Activated CD4-positive, alpha-beta T cell treated with anti-CD3 and anti-CD28 coated beads, Interleukin-2, amount 10 ng/mL, durations not matched to agents 24 days and 14 days (primary cell): Measurements from ENCODE around the gene ATG5. TPM values are rescaled to one million over a fixed set of nuclear protein-coding genes. Genes with fewer than 3 reads are reported as not detected.
"Not testable (repeated sequence)": the region's sequence is repeated elsewhere in the genome, so short reads cannot be mapped to it uniquely, and the experiment has no call there.

Experiments
- DNase-seq: peaks from one replicate; pipeline ENCODE4 v3.0.0; 2022
- H3K27ac Mint-ChIP-seq: one replicate; pipeline ENCODE4 v1.8.0; 2022; ENCODE audit warnings: mild to moderate bottlenecking, mixed read lengths
- H3K27me3 Mint-ChIP-seq: one replicate; pipeline ENCODE4 v1.8.0; 2022; ENCODE audit warnings: mixed read lengths
- H3K36me3 Mint-ChIP-seq: one replicate; pipeline ENCODE4 v1.8.0; 2022; ENCODE audit warnings: low read depth, mild to moderate bottlenecking, mixed read lengths
- H3K4me1 Mint-ChIP-seq: one replicate; pipeline ENCODE4 v1.8.0; 2021; ENCODE audit warnings: mixed read lengths
- H3K4me3 Mint-ChIP-seq: one replicate; pipeline ENCODE4 v1.8.0; 2022; ENCODE audit warnings: mild to moderate bottlenecking, moderate library complexity, mixed read lengths
- H3K9me3 Mint-ChIP-seq: one replicate; pipeline ENCODE4 v1.8.0; 2021; ENCODE audit warnings: mixed read lengths
- intact Hi-C: fragments of 100-400 bp; cut with micrococcal nuclease; formaldehyde crosslinking; loops from one replicate; pipeline ENCODE4 v1.15.1; 2023
- total RNA-seq: library from RNA; stranded (reverse); gene quantifications from 2 replicates; pipeline ENCODE4 v1.2.3, GENCODE V29; 2022

Gene ATG5
- total RNA-seq, 1 donor from 2014 or later, result 29.5 TPM

DNA sequence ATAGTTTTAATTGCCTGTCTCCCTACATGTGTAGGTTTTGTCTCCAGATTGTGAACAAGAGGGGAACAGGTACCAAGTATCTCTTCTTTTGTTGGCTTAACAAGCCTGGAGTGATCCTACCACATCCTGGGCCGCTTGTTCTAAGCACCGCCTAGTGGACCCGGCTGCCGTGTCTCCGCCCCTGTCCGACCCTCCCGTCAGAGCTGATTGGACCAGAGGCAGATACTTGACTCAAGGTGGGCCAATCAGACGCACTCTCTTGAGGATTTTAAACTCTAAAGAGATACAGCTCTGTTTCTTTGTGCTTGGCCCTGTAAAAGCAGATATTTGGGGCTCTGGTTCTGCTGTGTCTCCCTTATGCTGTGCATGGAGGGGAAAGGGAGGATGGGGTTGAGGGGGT is 171.2 kb downstream of the ATG5 start:
- H3K9me3 Mint-ChIP-seq, result peaks cover 7% of the 10 kb centered on the region
- no peak overlapping the region for H3K4me3 Mint-ChIP-seq
- H3K27ac Mint-ChIP-seq, result no peak overlapping the region
- intact Hi-C loops, result no loop called here
- H3K36me3 Mint-ChIP-seq, result peaks cover 3% of the 10 kb centered on the region
- peaks cover 25% of the 10 kb centered on the region for H3K4me1 Mint-ChIP-seq
- H3K27me3 Mint-ChIP-seq, result no peaks in the 10 kb centered on the region
- DNase-seq, result no peak

DNA sequence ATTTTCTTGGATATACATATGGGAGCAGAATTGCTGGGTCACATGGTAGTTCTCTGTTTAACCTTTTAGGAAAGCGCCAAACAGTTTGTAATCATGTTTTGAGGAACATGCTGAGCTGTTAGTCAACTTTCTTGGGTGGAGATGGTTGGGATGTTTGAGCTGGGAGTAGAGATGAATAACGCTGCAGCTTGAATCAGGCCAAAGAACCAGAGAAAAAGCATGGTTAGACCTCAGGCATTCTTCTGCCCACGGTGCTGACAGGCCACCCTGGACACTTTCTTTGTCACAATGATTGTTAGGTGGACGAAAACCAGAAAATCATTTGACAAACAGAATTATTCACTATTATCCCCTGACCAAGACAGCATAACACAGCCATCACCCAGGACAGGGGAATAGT is 172.6 kb downstream of the ATG5 start:
- Mint-ChIP-seq H3K9me3 (peaks cover 7% of the 10 kb centered on the region), H3K4me3 (no peak overlapping the region), H3K36me3 (peaks cover 3% of the 10 kb centered on the region), H3K27ac (no peak overlapping the region), H3K4me1 (peaks cover 35% of the 10 kb centered on the region), H3K27me3 (no peaks in the 10 kb centered on the region)
- intact Hi-C loops, result no loop called here
- no peak for DNase-seq

GRCh38 chr6:106152476-106152875 is 173.1 kb downstream of the ATG5 start:
- DNase-seq, H3K27ac Mint-ChIP-seq, intact Hi-C loops, H3K4me3 Mint-ChIP-seq, H3K27me3 Mint-ChIP-seq, H3K36me3 Mint-ChIP-seq, H3K9me3 Mint-ChIP-seq: not testable (repeated sequence)
- peaks cover 36% of the 10 kb centered on the region for H3K4me1 Mint-ChIP-seq

DNA sequence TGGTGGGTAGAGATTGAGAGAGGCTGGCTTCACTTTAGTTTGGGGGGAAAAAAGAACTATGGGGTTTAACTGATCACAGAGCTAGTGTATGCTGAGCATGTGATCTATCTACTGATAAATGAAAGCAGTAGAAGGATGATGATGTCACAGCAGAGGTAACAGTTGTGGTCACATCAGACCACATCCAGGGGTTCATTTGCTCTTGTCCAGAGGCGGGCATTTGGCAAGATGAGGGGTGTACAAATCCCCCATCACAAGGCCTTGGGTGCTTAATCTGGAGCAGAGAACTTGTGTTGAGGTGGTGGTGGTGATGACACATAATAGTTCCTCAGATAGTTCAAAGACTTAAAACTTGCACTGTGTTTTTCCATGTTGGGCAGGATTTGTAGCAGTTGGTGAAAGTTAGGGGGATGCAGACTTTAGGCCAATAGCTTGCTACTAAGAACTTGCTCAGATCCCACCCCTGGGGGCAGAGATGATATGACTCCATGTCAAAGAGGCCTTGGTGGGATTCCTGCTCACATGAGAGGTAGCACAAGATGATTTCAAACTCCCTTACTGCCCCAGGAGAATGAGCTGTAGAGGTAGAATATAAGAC is 176.0 kb downstream of the ATG5 start:
- intact Hi-C loops, result loop anchor here (2.0 kb wide), 1 partner anchor 13 kb away; no protein-coding TSS in a partner anchor
- Mint-ChIP-seq H3K36me3 (peaks cover 3% of the 10 kb centered on the region), H3K27me3 (no peaks in the 10 kb centered on the region), H3K9me3 (peaks cover 7% of the 10 kb centered on the region), H3K4me3 (peak overlapping the region; percentile 2), H3K4me1 (peaks cover 50% of the 10 kb centered on the region), H3K27ac (peak overlapping the region; percentile 21)
- DNase-seq, result peak; percentile 81

- H3K4me1 Mint-ChIP-seq, result peaks cover 60% of the 10 kb centered on the region
Observed at GRCh38 chr6:106147476-106147875, 178.1 kb downstream of the ATG5 start.

GRCh38 chr6:106146852-106147351 is 178.7 kb downstream of the ATG5 start:
- Mint-ChIP-seq H3K27ac (no peak overlapping the region), H3K36me3 (no peaks in the 10 kb centered on the region), H3K27me3 (no peaks in the 10 kb centered on the region), H3K9me3 (peaks cover 2% of the 10 kb centered on the region), H3K4me1 (peaks cover 62% of the 10 kb centered on the region), H3K4me3 (no peak overlapping the region)
- intact Hi-C loops, result no loop called here
- DNase-seq, result no peak

More at GRCh38 chr6:106147476-106147875, 178.1 kb downstream of the ATG5 start:
- Mint-ChIP-seq H3K4me3 (no peak overlapping the region), H3K9me3 (peaks cover 7% of the 10 kb centered on the region), H3K27me3 (no peaks in the 10 kb centered on the region), H3K27ac (no peak overlapping the region), H3K36me3 (peaks cover 3% of the 10 kb centered on the region)
- DNase-seq, result no peak
- intact Hi-C loops, result no loop called here

- Mint-ChIP-seq H3K4me1 (peaks cover 71% of the 10 kb centered on the region), H3K36me3 (no peaks in the 10 kb centered on the region), H3K4me3 (no peak overlapping the region), H3K9me3 (no peaks in the 10 kb centered on the region), H3K27ac (peak overlapping the region; percentile 23), H3K27me3 (no peaks in the 10 kb centered on the region)
- DNase-seq, result no peak
- intact Hi-C loops, result no loop called here
Observed at GRCh38 chr6:106145741-106146227, 179.8 kb downstream of the ATG5 start.

DNA sequence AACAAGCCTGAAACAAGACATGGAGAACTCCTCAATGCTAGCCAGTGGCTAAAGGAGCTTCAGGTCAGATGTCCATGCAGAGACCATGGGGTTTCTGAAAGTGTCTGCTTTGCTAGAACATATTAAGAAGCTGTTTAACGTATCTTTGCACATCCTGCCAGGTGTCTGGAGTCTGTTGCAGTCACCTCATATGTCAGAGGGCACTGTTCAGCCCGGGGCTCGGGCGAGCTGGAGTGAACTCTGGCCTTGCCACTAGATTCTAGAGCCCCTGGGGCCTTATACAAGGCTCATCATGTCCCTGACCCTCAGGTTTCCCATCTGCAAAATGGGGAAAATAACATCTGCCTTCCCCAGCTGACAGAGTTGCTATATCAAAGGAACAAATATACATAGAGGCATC is 180.4 kb downstream of the ATG5 start:
- H3K27me3 Mint-ChIP-seq, result no peaks in the 10 kb centered on the region
- H3K4me3 Mint-ChIP-seq, result no peak overlapping the region
- no peak overlapping the region for H3K27ac Mint-ChIP-seq
- H3K9me3 Mint-ChIP-seq, result no peaks in the 10 kb centered on the region
- peaks cover 78% of the 10 kb centered on the region for H3K4me1 Mint-ChIP-seq
- intact Hi-C loops, result no loop called here
- DNase-seq, result no peak
- no peaks in the 10 kb centered on the region for H3K36me3 Mint-ChIP-seq

- no peak for DNase-seq
- Mint-ChIP-seq H3K4me3 (no peak overlapping the region), H3K27ac (no peak overlapping the region), H3K4me1 (peaks cover 65% of the 10 kb centered on the region), H3K9me3 (no peaks in the 10 kb centered on the region), H3K27me3 (no peaks in the 10 kb centered on the region), H3K36me3 (no peaks in the 10 kb centered on the region)
- intact Hi-C loops, result no loop called here
Observed at GRCh38 chr6:106143665-106144064, 181.9 kb downstream of the ATG5 start.

- no peak for DNase-seq
- Mint-ChIP-seq H3K36me3 (no peaks in the 10 kb centered on the region), H3K4me3 (no peak overlapping the region), H3K4me1 (peaks cover 61% of the 10 kb centered on the region), H3K27ac (peak overlapping the region; percentile 96), H3K27me3 (no peaks in the 10 kb centered on the region), H3K9me3 (no peaks in the 10 kb centered on the region)
- intact Hi-C loops, result no loop called here
Observed at GRCh38 chr6:106142876-106143431, 182.6 kb downstream of the ATG5 start.

DNA sequence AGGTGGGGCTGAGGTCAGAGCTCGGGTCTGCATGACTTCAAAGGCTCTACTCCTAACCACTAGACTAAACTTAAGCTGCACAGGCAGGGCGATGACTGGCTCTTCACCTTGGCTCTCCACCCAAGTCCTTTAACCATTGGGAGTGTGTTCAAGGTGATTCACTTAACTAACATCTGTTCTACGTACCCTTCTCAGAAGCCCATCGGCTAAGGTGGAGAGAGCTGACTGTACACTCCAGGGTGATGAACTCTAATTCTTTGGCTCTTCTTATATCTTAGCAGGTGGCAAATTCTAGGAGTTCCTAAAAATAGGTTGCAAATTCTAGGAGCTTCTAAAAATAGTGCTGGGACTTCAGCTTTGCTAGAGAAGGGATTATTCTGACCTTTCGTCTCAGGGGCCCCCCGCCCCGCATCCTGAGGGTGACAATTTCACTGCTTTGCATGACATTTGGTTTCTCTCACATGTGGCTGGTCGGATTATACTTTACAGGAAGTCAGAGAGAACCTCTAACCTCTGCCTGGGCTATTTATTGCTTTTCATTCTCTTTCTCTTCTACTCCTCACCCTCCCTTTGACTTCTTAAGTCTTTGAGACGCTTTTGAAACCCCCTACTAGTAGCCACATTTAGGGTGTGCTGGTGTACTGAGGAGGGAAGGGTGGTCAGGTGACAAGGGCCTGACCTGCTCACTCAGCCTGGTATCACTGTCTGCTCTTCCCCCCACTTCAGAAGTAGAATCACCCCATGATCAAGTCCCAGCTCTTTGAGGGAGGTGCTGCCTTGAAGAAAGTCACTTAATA is 183.9 kb downstream of the ATG5 start:
- H3K9me3 Mint-ChIP-seq, result no peaks in the 10 kb centered on the region
- no peaks in the 10 kb centered on the region for H3K27me3 Mint-ChIP-seq
- intact Hi-C loops, result loop anchor here (1.0 to 2.0 kb wide), 5 partner anchors 23 to 45 kb away; no protein-coding TSS in a partner anchor
- peak overlapping the region; percentile 96 for H3K27ac Mint-ChIP-seq
- H3K4me3 Mint-ChIP-seq, result peak overlapping the region; percentile 76
- H3K36me3 Mint-ChIP-seq, result no peaks in the 10 kb centered on the region
- peaks cover 51% of the 10 kb centered on the region for H3K4me1 Mint-ChIP-seq
- DNase-seq, result peak; percentile 85

DNA sequence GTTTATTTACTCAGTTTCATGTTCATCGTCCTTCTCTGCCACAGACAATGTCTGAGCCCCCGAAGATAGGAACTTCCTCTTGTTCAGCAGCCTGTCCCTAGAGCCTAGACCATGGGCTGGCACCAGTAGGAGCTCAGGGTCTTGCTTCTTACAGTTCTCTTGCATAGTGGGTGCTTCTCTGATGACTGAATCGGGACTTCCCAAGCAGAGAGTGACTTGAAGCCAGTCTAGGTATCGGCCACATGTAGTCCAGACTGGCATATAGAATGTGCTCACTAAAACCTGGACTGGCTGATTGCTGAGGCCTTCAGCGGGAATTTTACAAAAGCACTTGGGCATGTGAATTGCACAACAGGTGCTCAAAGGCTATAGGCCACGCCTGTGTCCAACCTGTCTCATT is 187.4 kb downstream of the ATG5 start:
- H3K27ac Mint-ChIP-seq, result no peak overlapping the region
- DNase-seq, result no peak
- peaks cover 46% of the 10 kb centered on the region for H3K4me1 Mint-ChIP-seq
- intact Hi-C loops, result no loop called here
- no peaks in the 10 kb centered on the region for H3K9me3 Mint-ChIP-seq
- no peak overlapping the region for H3K4me3 Mint-ChIP-seq
- H3K36me3 Mint-ChIP-seq, result no peaks in the 10 kb centered on the region
- no peaks in the 10 kb centered on the region for H3K27me3 Mint-ChIP-seq

DNA sequence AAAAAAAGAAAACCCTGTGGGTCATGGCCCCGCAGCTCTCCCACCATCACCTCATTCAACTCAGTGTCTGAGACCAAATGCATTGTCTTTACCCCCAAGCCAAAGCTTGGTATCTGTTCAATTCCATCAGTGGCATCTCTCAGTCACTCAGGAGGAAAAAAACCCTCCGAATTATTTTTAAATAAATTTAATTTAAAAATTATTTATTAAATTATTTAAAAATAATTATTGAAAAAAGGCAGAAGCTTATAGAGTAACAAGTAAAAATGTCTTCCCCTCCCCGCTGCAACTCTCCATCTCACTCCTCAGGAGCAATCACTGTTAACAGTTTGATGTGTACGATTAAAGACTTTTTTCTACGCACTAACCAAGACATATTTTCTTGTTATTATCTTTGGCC is 188.7 kb downstream of the ATG5 start:
- H3K36me3 Mint-ChIP-seq, result no peaks in the 10 kb centered on the region
- intact Hi-C loops, result no loop called here
- no peak overlapping the region for H3K27ac Mint-ChIP-seq
- H3K27me3 Mint-ChIP-seq, result no peaks in the 10 kb centered on the region
- H3K9me3 Mint-ChIP-seq, result no peaks in the 10 kb centered on the region
- H3K4me1 Mint-ChIP-seq, result peaks cover 33% of the 10 kb centered on the region
- no peak for DNase-seq
- H3K4me3 Mint-ChIP-seq, result no peak overlapping the region
